IPS DF 6.9 (cell line): Measurements from ENCODE around the gene WDFY2.
"Not testable (repeated sequence)": the region's sequence is repeated elsewhere in the genome, so short reads cannot be mapped to it uniquely, and the experiment has no call there.

Source experiments
- DNase-seq: peaks from one replicate; pipeline ENCODE4 v3.0.0-alpha.2; 2013; ENCODE audit warnings: low read depth, low spot score
- H3K27ac ChIP-seq: one replicate; pipeline ENCODE4 v1.5.1; 2013; ENCODE audit warnings: low read length, control low read depth
- H3K27me3 ChIP-seq: 2 replicates; pipeline ENCODE4 v1.6.1; 2013; ENCODE audit warnings: mild to moderate bottlenecking, low read length; ENCODE audit not compliant: control insufficient read depth, insufficient read depth
- H3K36me3 ChIP-seq: 2 replicates; pipeline ENCODE4 v1.6.1; 2013; ENCODE audit warnings: low read length; ENCODE audit not compliant: control insufficient read depth, insufficient read depth
- H3K4me1 ChIP-seq: 2 replicates; pipeline ENCODE4 v1.6.1; 2013; ENCODE audit warnings: low read length; ENCODE audit not compliant: control insufficient read depth, insufficient read depth
- H3K4me3 ChIP-seq: 2 replicates; pipeline ENCODE4 v1.5.1; 2013; ENCODE audit warnings: mild to moderate bottlenecking, low read length
- H3K9me3 ChIP-seq: 2 replicates; pipeline ENCODE4 v1.6.1; 2013; ENCODE audit warnings: low read length, inconsistent platforms; ENCODE audit not compliant: control insufficient read depth, insufficient read depth
- WGBS: extraction: QIAGEN DNeasy Blood & Tissue Kit; methylation state at CpG from one replicate; pipeline ENCODE4 v1.1.7; 2013; ENCODE audit warnings: mixed read lengths, missing lambda C conversion rate; ENCODE audit not compliant: insufficient read length, insufficient coverage; 5-methylcytosine and 5-hydroxymethylcytosine counted together

The WDFY2 gene

GRCh38 chr13:51678420-51678819 lies 94.2 kb downstream of the WDFY2 start:
- no peaks in the 10 kb centered on the region for H3K27me3 ChIP-seq
- H3K27ac ChIP-seq = no peak overlapping the region
- H3K9me3 ChIP-seq = no peaks in the 10 kb centered on the region
- H3K4me3 ChIP-seq = no peak overlapping the region
- DNase-seq = no peak
- peaks cover 1% of the 10 kb centered on the region; the same call in 1 of the 2 replicates for H3K4me1 ChIP-seq
- no peaks in the 10 kb centered on the region for H3K36me3 ChIP-seq

DNA sequence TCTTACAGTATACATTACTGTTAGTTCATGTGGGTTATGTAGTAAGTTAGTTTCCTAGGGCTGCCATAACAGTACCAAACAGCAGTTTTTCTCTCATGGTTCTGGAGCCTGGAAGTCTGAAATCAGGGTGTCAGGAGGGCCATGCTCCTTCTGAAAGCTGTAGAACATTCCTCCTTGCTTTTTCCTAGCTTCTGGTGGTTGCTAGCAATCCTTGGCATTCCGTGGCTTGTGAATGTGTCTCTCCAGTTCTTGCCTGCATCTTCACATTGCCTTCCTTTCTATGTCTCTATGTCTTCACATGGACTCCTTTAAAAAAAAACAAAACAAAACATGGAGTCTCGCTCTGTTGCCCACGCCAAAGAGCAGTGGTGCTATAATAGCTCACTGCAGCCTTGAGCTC lies 95.4 kb downstream of the WDFY2 start:
- no peak for DNase-seq
- no peaks in the 10 kb centered on the region for H3K9me3 ChIP-seq
- H3K4me1 ChIP-seq = peaks cover 1% of the 10 kb centered on the region; the same call in 1 of the 2 replicates
- WGBS = no CpG with 5 or more reads among the region's 3 CpGs
- no peaks in the 10 kb centered on the region for H3K27me3 ChIP-seq
- H3K27ac ChIP-seq = no peak overlapping the region
- H3K36me3 ChIP-seq = no peaks in the 10 kb centered on the region
- H3K4me3 ChIP-seq = no peak overlapping the region

DNA sequence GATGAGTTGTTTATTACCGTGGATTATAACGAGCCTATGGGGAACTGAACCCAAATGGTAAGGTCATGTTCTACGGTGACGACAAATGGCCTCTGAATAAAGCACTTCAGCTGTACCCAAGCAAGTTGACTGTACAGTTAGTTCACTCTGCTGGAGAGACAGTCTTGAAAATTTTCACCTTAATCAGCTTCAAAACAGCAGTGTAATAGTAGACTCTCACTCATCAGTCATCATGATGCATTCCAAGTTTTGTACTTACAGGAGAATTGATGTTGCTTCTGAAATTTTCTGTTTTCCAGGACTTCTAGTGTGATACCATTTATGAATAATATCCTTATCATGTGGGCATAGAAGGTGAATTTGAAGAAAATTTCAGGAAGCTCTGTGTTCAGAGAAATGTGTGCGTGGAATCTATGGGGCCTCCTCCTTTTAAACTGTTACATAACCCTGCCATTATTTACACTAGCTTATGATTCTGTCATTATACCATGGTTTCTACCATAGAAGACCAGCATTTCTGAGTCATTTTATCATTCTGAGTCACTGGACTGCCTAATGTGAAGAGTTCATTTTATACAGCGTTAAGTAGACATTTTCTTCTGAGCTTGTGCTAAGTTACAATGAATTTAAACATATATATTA lies 96.9 kb downstream of the WDFY2 start:
- Histone ChIP-seq H3K36me3 (no peaks in the 10 kb centered on the region), H3K27me3 (no peaks in the 10 kb centered on the region), H3K4me1 (no peaks in the 10 kb centered on the region), H3K27ac (no peak overlapping the region), H3K9me3 (no peaks in the 10 kb centered on the region), H3K4me3 (no peak overlapping the region)
- DNase-seq = no peak
- WGBS = no CpG with 5 or more reads among the region's 6 CpGs

- Histone ChIP-seq H3K4me1 (no peaks in the 10 kb centered on the region), H3K36me3 (no peaks in the 10 kb centered on the region), H3K27me3 (no peaks in the 10 kb centered on the region), H3K9me3 (no peaks in the 10 kb centered on the region), H3K4me3 (no peak overlapping the region), H3K27ac (no peak overlapping the region)
- DNase-seq = no peak
- WGBS = no CpG with 5 or more reads among the region's 1 CpG
Measured at GRCh38 chr13:51682686-51683085, 98.4 kb downstream of the WDFY2 start.

DNA sequence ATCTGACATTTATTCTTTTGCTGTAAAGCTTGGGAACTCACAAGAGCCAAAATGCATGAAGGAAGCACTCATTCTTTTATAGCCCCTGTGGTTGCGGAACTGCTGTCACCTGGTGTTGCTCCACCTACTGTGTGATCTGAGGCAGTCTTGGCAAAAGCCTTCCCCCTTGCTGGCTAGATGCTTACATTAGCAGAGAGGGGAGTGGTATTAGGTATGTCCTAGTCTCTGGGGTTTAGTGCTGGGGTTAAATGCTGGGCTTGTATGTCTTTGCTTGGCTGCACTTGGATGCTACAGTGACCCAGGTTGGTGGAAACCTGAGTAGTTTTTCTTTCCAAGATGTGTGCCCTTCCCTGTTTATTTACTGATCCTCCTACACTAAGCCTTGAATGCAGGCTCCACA lies 99.3 kb downstream of the WDFY2 start:
- H3K27me3 ChIP-seq = no peaks in the 10 kb centered on the region
- no peaks in the 10 kb centered on the region for H3K9me3 ChIP-seq
- no peaks in the 10 kb centered on the region for H3K36me3 ChIP-seq
- no peak overlapping the region for H3K27ac ChIP-seq
- no peaks in the 10 kb centered on the region for H3K4me1 ChIP-seq
- no peak overlapping the region for H3K4me3 ChIP-seq
- WGBS = no CpG with 5 or more reads among the region's 1 CpG
- no peak for DNase-seq

GRCh38 chr13:51684076-51684475 lies 99.8 kb downstream of the WDFY2 start:
- no peak for DNase-seq
- Histone ChIP-seq H3K9me3 (no peaks in the 10 kb centered on the region), H3K4me3 (no peak overlapping the region), H3K36me3 (no peaks in the 10 kb centered on the region), H3K27ac (no peak overlapping the region), H3K27me3 (no peaks in the 10 kb centered on the region), H3K4me1 (peaks cover 1% of the 10 kb centered on the region; the same call in 1 of the 2 replicates)
- WGBS = no CpG with 5 or more reads among the region's 3 CpGs

- H3K4me1 ChIP-seq = peaks cover 2% of the 10 kb centered on the region; the same call in 1 of the 2 replicates
- no CpG with 5 or more reads among the region's 5 CpGs for WGBS
- H3K27ac ChIP-seq = no peak overlapping the region
- H3K36me3 ChIP-seq = no peaks in the 10 kb centered on the region
- no peak overlapping the region for H3K4me3 ChIP-seq
- no peaks in the 10 kb centered on the region for H3K9me3 ChIP-seq
- H3K27me3 ChIP-seq = no peaks in the 10 kb centered on the region
- no peak for DNase-seq
Measured at GRCh38 chr13:51687947-51688714, 103.9 kb downstream of the WDFY2 start.

DNA sequence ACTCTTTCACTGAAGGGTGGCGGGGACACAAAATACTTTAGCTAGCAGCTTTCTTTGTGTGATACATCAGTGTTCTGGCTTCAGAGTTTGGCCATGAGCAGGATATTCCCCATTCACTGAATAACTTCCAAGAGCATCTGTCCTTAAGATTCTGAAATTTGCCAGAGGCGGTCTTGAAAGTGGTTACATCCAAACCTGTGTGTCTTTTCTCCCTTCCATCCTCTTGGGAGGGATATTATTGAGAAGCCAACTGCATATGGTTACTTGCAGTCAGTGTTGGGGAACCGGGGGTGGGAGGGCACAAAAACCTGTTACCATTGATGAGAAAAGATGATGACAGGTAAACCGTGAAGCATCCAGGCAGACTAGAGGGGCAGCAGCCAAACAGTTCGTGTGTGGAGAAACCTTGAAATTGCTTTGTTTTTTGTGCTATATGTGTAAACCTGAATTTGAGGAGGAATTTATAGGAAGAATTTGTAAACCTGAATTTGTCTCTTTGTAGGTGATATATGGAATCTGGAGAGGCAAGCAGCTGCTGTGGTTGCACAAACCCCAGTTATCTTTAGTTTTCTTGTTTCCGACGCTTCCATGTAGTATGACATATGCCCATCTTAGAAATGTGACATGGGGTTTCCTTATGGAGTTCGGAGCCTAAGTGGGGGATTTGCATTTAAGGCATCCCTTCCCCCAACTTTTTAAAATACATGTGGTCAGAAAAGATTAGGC lies 104.8 kb downstream of the WDFY2 start:
- Histone ChIP-seq H3K4me1 (peaks cover 2% of the 10 kb centered on the region; the same call in 1 of the 2 replicates), H3K27ac (no peak overlapping the region), H3K4me3 (no peak overlapping the region), H3K9me3 (no peaks in the 10 kb centered on the region), H3K27me3 (no peaks in the 10 kb centered on the region), H3K36me3 (no peaks in the 10 kb centered on the region)
- no peak for DNase-seq
- whole genome bisulfite sequencing = no CpG with 5 or more reads among the region's 8 CpGs

GRCh38 chr13:51689663-51689996 lies 105.4 kb downstream of the WDFY2 start:
- WGBS = no CpG with 5 or more reads among the region's 2 CpGs
- no peaks in the 10 kb centered on the region for H3K27me3 ChIP-seq
- no peak overlapping the region for H3K4me3 ChIP-seq
- no peak for DNase-seq
- no peaks in the 10 kb centered on the region for H3K36me3 ChIP-seq
- H3K4me1 ChIP-seq = peaks cover 2% of the 10 kb centered on the region; the same call in 1 of the 2 replicates
- H3K27ac ChIP-seq = no peak overlapping the region
- no peaks in the 10 kb centered on the region for H3K9me3 ChIP-seq

DNA sequence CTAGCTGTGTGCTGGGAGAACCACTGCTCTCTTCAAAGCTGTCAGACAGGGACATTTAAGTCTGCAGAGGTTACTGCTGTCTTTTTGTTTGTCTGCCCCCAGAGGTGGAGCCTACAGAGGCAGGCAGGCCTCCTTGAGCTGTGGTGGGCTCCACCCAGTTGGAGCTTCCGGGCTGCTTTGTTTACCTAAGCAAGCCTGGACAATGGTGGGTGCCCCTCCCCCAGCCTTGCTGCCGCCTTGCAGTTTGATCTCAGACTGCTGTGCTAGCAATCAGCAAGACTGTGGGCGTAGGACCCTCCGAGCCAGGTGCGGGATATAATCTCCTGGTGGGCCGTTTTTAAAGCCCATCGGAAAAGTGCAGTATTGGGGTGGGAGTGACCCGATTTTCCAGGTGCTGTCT lies 111.4 kb downstream of the WDFY2 start:
- H3K36me3 ChIP-seq, H3K4me1 ChIP-seq, H3K4me3 ChIP-seq, H3K27ac ChIP-seq, DNase-seq, H3K9me3 ChIP-seq, H3K27me3 ChIP-seq: not testable (repeated sequence)
- WGBS = no CpG with 5 or more reads among the region's 8 CpGs
